GM12875 (cell line): ENCODE measurements around the gene PISD.

ENCODE experiments used
- H3K4me3 ChIP-seq: one replicate; pipeline ENCODE4 v1.5.1; 2011; ENCODE audit warnings: low read depth, low read length, control low read depth
- CTCF ChIP-seq: IDR thresholded peaks from 2 replicates; pipeline ENCODE4 v1.5.1; 2011; ENCODE audit warnings: low read depth, mild to moderate bottlenecking, control low read depth, inconsistent platforms, low read length, moderate library complexity, borderline replicate concordance; ENCODE audit not compliant: insufficient read depth

The PISD gene

GRCh38 chr22:31651664-31652063 lies 10.4 kb downstream of the PISD start:
- no peak overlapping the region for H3K4me3 ChIP-seq
- TF ChIP-seq CTCF: no peak

GRCh38 chr22:31650391-31650790 lies 11.6 kb downstream of the PISD start:
- no peak for TF ChIP-seq CTCF

GRCh38 chr22:31647523-31648320 lies 14.3 kb downstream of the PISD start:
- H3K4me3 ChIP-seq: no peak overlapping the region
- TF ChIP-seq CTCF: no peak

More at GRCh38 chr22:31650391-31650790, 11.6 kb downstream of the PISD start:
- no peak overlapping the region for H3K4me3 ChIP-seq

- H3K4me3 ChIP-seq: no peak overlapping the region
- no peak for TF ChIP-seq CTCF
Measured at GRCh38 chr22:31647066-31647465, 14.9 kb downstream of the PISD start.

- H3K4me3 ChIP-seq: no peak overlapping the region
- no peak for TF ChIP-seq CTCF
Measured at GRCh38 chr22:31646186-31647019, 15.6 kb downstream of the PISD start.

- TF ChIP-seq CTCF: no peak
- no peak overlapping the region for H3K4me3 ChIP-seq
Measured at GRCh38 chr22:31639436-31640039, 22.5 kb downstream of the PISD start.
